OCI-LY1 (cell line): ENCODE measurements around the gene PADI4.

Experiments used
- H2AFZ ChIP-seq: fragments of 200-600 bp; sonication (generic), shearing (Covaris generic); 2 replicates; pipeline ENCODE4 v1.6.0; 2014; ENCODE audit warnings: antibody characterized with exemption, mild to moderate bottlenecking, low read length
- H3F3A ChIP-seq: fragments of 200-600 bp; sonication (generic), shearing (Covaris generic); 2 replicates; pipeline ENCODE4 v1.6.0; 2014; ENCODE audit warnings: mild to moderate bottlenecking, antibody characterized with exemption, low read length, moderate library complexity; ENCODE audit not compliant: insufficient read depth
- H3K27ac ChIP-seq: fragments of 200-600 bp; sonication (generic); 2 replicates; pipeline ENCODE4 v1.5.1; 2014; ENCODE audit warnings: low read length, mixed run types, mild to moderate bottlenecking, low read depth; ENCODE audit not compliant: poor library complexity, severe bottlenecking
- H3K27me3 ChIP-seq: fragments of 200-600 bp; sonication (generic); 2 replicates; pipeline ENCODE4 v1.6.0; 2014; ENCODE audit warnings: antibody characterized with exemption, mild to moderate bottlenecking, low read length, moderate library complexity; ENCODE audit not compliant: insufficient read depth
- H3K36me3 ChIP-seq: fragments of 200-600 bp; sonication (generic); 2 replicates; pipeline ENCODE4 v1.6.1; 2014; ENCODE audit warnings: mild to moderate bottlenecking, antibody characterized with exemption, low read length, moderate library complexity, mixed read lengths; ENCODE audit not compliant: insufficient read depth
- H3K4me1 ChIP-seq: fragments of 200-600 bp; sonication (generic); 2 replicates; pipeline ENCODE4 v1.5.1; 2014; ENCODE audit warnings: mild to moderate bottlenecking, low read length, moderate library complexity; ENCODE audit not compliant: insufficient read depth, severe bottlenecking
- H3K4me2 ChIP-seq: fragments of 200-600 bp; sonication (generic), shearing (Covaris generic); 2 replicates; pipeline ENCODE4 v1.6.1; 2014; ENCODE audit warnings: low read length
- H3K4me3 ChIP-seq: fragments of 200-600 bp; sonication (generic); 2 replicates; pipeline ENCODE4 v1.5.1; 2014; ENCODE audit warnings: low read length, low read depth, mild to moderate bottlenecking, mixed read lengths; ENCODE audit not compliant: poor library complexity, severe bottlenecking
- H3K79me2 ChIP-seq: fragments of 200-600 bp; shearing (Covaris generic); 2 replicates; pipeline ENCODE4 v1.6.1; 2016; ENCODE audit warnings: mixed run types, low read length, mixed read lengths; ENCODE audit not compliant: insufficient read depth
- H3K9ac ChIP-seq: fragments of 200-600 bp; sonication (generic), shearing (Covaris generic); 2 replicates; pipeline ENCODE4 v1.6.1; 2014; ENCODE audit warnings: mild to moderate bottlenecking, low read length, mixed read lengths
- H3K9me2 ChIP-seq: fragments of 200-600 bp; sonication (generic), shearing (Covaris generic); 2 replicates; pipeline ENCODE4 v1.6.1; 2014; ENCODE audit warnings: low read depth, mild to moderate bottlenecking, low read length, mixed read lengths
- H3K9me3 ChIP-seq: fragments of 200-600 bp; shearing (Covaris generic); 2 replicates; pipeline ENCODE4 v1.6.1; 2014; ENCODE audit warnings: low read length, mixed read lengths
- H4K20me1 ChIP-seq: fragments of 200-600 bp; sonication (generic), shearing (Covaris generic); 2 replicates; pipeline ENCODE4 v1.6.0; 2016; ENCODE audit warnings: mild to moderate bottlenecking, low read length; ENCODE audit not compliant: insufficient read depth
- CTCF ChIP-seq: fragments of 200-600 bp; sonication (generic), shearing (Covaris generic); IDR thresholded peaks from 2 replicates; pipeline ENCODE4 v1.5.1; 2017; ENCODE audit warnings: mild to moderate bottlenecking, antibody characterized with exemption, low read length, moderate library complexity, mixed read lengths
- EZH2 ChIP-seq: fragments of 200-600 bp; sonication (generic), shearing (Covaris generic); IDR thresholded peaks from 2 replicates; pipeline ENCODE4 v1.8.0; 2017; ENCODE audit warnings: borderline replicate concordance, mixed run types, mild to moderate bottlenecking, antibody characterized with exemption, low read length, moderate library complexity, mixed read lengths

The PADI4 gene

DNA sequence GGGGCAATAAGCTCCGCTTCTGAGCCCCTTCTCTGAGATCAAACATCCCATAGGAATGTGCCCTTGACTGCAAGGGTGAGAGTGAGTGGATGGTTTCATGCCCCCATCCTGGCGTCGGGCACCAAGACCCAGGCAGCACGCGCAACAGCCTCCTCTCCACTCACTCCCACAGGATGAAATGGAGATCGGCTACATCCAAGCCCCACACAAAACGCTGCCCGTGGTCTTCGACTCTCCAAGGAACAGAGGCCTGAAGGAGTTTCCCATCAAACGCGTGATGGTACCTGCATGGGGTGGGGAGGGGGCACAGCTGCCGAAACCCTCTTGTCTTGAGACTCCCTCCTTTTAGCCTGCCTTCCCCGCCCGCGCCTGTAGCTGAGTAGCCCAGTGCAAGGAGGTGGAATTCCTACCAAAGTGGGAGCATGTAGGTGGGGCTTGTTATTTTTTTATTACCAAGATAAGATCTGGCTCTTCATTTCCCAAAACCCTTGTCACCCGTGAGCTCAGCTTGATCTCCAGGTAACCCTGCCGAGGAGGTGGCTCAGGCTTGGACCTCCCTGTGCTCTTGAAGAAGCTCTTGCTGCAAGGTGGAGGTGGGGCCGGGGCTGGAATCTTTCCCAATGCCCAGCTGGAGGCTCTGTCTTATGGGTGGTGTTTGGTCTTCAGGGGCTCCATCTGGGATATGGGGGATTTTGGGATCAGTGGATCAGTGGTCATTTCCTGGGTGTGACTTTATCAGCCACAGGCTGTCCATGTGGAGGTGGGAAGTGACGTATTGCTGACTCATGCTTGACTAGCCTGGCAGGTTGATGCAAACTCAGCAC, 40.0 kb downstream of the PADI4 start:
- TF ChIP-seq EZH2, result no peak
- no peak for TF ChIP-seq CTCF
- H3K9me3 ChIP-seq, result no peaks in the 10 kb centered on the region
- no peak overlapping the region for H3K27ac ChIP-seq
- H3K4me2 ChIP-seq, result no peak overlapping the region
- H3K36me3 ChIP-seq, result no peaks in the 10 kb centered on the region
- no peaks in the 10 kb centered on the region for H3F3A ChIP-seq
- H3K27me3 ChIP-seq, result 0 out of 2 replicates have a peak, but pooled peaks cover 3% of the 10 kb centered on the region
- no peaks in the 10 kb centered on the region for H4K20me1 ChIP-seq
- no peak overlapping the region for H3K9ac ChIP-seq
- no peaks in the 10 kb centered on the region for H3K79me2 ChIP-seq
- H3K4me1 ChIP-seq, result no peaks in the 10 kb centered on the region
- H2AFZ ChIP-seq, result no peak overlapping the region
- no peak overlapping the region for H3K4me3 ChIP-seq
- no peaks in the 10 kb centered on the region for H3K9me2 ChIP-seq

GRCh38 chr1:17348593-17349234, 40.7 kb downstream of the PADI4 start:
- Histone ChIP-seq H3K4me2 (no peak overlapping the region), H4K20me1 (no peaks in the 10 kb centered on the region), H3K27me3 (0 out of 2 replicates have a peak, but pooled peaks cover 3% of the 10 kb centered on the region), H3K9me3 (no peaks in the 10 kb centered on the region), H3K4me3 (no peak overlapping the region), H2AFZ (no peak overlapping the region), H3K9ac (no peak overlapping the region), H3K9me2 (no peaks in the 10 kb centered on the region), H3K27ac (no peak overlapping the region), H3K4me1 (no peaks in the 10 kb centered on the region), H3K36me3 (no peaks in the 10 kb centered on the region), H3F3A (no peaks in the 10 kb centered on the region), H3K79me2 (no peaks in the 10 kb centered on the region)
- no peak for TF ChIP-seq EZH2
- TF ChIP-seq CTCF, result no peak

GRCh38 chr1:17350083-17350482, 42.1 kb downstream of the PADI4 start:
- no peaks in the 10 kb centered on the region for H3K36me3 ChIP-seq
- H3K27me3 ChIP-seq, result 0 out of 2 replicates have a peak, but pooled peaks cover 3% of the 10 kb centered on the region
- H3K9me2 ChIP-seq, result no peaks in the 10 kb centered on the region
- H3K4me2 ChIP-seq, result no peak overlapping the region
- no peak overlapping the region for H3K4me3 ChIP-seq
- no peak overlapping the region for H2AFZ ChIP-seq
- H3K9ac ChIP-seq, result no peak overlapping the region
- no peaks in the 10 kb centered on the region for H3K9me3 ChIP-seq
- no peaks in the 10 kb centered on the region for H3K4me1 ChIP-seq
- no peak for TF ChIP-seq EZH2
- no peak for TF ChIP-seq CTCF
- H3K79me2 ChIP-seq, result no peaks in the 10 kb centered on the region
- H4K20me1 ChIP-seq, result no peaks in the 10 kb centered on the region
- H3K27ac ChIP-seq, result no peak overlapping the region
- H3F3A ChIP-seq, result no peaks in the 10 kb centered on the region
